ENCODE results near the gene TP53BP1. TPM values are rescaled to one million over a fixed set of nuclear protein-coding genes. Genes with fewer than 3 reads are reported as not detected.

TP53BP1 gene
- total RNA-seq, 1 experiment from 2014 or later, result 54.1 TPM

- TF ChIP-seq CTCF (IDR thresholded peaks at IDR 0.05 in 2 of 3, conservative IDR thresholded peaks at IDR 0.05 in 1 of 3; ENCODE audit: borderline replicate concordance in 1 of 3, insufficient read depth in 1 of 3, low read depth in 2 of 3, low read length in 2 of 3), result no peak
These were observed 36.8 kb upstream of the TP53BP1 start (continued) for GRCh38 chr15:43529587-43530345.

DNA sequence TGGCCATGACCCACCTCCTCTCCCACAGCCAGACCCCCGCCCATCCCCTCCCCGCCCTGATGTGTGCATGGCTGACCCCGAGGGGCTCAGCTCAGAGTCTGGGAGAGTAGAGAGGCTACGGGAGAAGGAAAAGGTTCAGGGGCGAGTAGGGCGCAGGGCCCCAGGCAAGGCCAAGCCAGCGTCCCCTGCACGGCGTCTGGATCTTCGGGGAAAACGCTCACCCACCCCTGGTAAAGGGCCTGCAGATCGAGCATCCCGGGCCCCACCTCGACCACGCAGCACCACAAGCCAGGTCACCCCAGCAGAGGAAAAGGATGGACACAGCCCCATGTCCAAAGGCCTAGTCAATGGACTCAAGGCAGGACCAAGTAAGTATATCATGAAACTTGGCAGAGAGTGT lies 36.2 kb upstream of the TP53BP1 start:
- Histone ChIP-seq H3K79me2 (ENCODE audit: insufficient read depth, low read length) (no peaks in the 10 kb centered on the region), H3K9me2 (ENCODE audit: insufficient read depth) (no peaks in the 10 kb centered on the region), H2AFZ (ENCODE audit: low read depth, low read length, poor library complexity, severe bottlenecking) (no peak overlapping the region), H3K4me1 (ENCODE audit: control insufficient read depth in 1 of 2, insufficient read depth in 2 of 2, low read length in 2 of 2) (no peaks in the 10 kb centered on the region), H3K27ac (ENCODE audit: low read depth, low read length) (no peak overlapping the region), H3K4me3 (replicated peaks in 1 of 2; ENCODE audit: low read depth in 1 of 2, low read length in 2 of 2) (no peak overlapping the region), H3K9me3 (ENCODE audit: control insufficient read depth in 1 of 2, insufficient read depth in 1 of 2, low read depth in 1 of 2, low read length in 2 of 2) (no peaks in the 10 kb centered on the region), H3K9ac (ENCODE audit: low read length) (no peak overlapping the region), H3K36me3 (ENCODE audit: control insufficient read depth in 1 of 2, insufficient read depth in 2 of 2, low read length in 2 of 2) (peaks cover 0 to under 1% of the 10 kb centered on the region in 2 experiments; a peak in 1 of 4 replicates), H4K20me1 (ENCODE audit: insufficient read depth) (no peaks in the 10 kb centered on the region), H3K27me3 (ENCODE audit: insufficient read depth, low read length) (no peaks in the 10 kb centered on the region), H3K4me2 (ENCODE audit: low read length) (no peak overlapping the region)
- BruUV-seq (replicated peaks), result no TSS peak
- intact Hi-C loops (cut with micrococcal nuclease), result no loop called here
- POLR2A ChIA-PET, result no interaction called here
- CTCF ChIA-PET, result interaction anchor here (1.5 kb wide), 1 partner anchor 15 kb away, joined by 3 read pairs; no protein-coding TSS in a partner anchor
- RAD21 ChIA-PET (ENCODE audit: low non-redundant PET in 1 of 2, low total read pairs in 2 of 2, uncharacterized antibody in 2 of 2, unreplicated experiment in 2 of 2), result no interaction called here
- no peak for ATAC-seq
- TF ChIP-seq, protein P1, sequence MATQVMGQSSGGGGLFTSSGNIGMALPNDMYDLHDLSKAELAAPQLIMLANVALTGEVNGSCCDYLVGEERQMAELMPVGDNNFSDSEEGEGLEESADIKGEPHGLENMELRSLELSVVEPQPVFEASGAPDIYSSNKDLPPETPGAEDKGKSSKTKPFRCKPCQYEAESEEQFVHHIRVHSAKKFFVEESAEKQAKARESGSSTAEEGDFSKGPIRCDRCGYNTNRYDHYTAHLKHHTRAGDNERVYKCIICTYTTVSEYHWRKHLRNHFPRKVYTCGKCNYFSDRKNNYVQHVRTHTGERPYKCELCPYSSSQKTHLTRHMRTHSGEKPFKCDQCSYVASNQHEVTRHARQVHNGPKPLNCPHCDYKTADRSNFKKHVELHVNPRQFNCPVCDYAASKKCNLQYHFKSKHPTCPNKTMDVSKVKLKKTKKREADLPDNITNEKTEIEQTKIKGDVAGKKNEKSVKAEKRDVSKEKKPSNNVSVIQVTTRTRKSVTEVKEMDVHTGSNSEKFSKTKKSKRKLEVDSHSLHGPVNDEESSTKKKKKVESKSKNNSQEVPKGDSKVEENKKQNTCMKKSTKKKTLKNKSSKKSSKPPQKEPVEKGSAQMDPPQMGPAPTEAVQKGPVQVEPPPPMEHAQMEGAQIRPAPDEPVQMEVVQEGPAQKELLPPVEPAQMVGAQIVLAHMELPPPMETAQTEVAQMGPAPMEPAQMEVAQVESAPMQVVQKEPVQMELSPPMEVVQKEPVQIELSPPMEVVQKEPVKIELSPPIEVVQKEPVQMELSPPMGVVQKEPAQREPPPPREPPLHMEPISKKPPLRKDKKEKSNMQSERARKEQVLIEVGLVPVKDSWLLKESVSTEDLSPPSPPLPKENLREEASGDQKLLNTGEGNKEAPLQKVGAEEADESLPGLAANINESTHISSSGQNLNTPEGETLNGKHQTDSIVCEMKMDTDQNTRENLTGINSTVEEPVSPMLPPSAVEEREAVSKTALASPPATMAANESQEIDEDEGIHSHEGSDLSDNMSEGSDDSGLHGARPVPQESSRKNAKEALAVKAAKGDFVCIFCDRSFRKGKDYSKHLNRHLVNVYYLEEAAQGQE (IDR thresholded peaks at IDR 0.05; ENCODE audit: low read depth), result no peak
- TF ChIP-seq ZFX (IDR thresholded peaks at IDR 0.05) (no peak), POLR2A (IDR thresholded peaks at IDR 0.05; ENCODE audit: borderline replicate concordance, extremely low read depth, insufficient read depth, insufficient read length) (no peak), YY1 (IDR thresholded peaks at IDR 0.05; ENCODE audit: extremely low read depth, insufficient replicate concordance, low read depth, low read length) (no peak), EZH2 (IDR thresholded peaks at IDR 0.05) (no peak), EZH2phosphoT487 (IDR thresholded peaks at IDR 0.05; ENCODE audit: borderline replicate concordance) (no peak), TCF7L2 (IDR thresholded peaks at IDR 0.05; ENCODE audit: borderline replicate concordance, extremely low read depth, insufficient read depth, insufficient read length) (no peak)
- no peak for DNase-seq (ENCODE audit: low read depth, low spot score)

All from HCT116 (cell line).